GM15510 (cell line): ENCODE results near the gene SPDYE4.

ENCODE experiments used
- POLR2A ChIP-seq: IDR thresholded peaks from 3 replicates; pipeline ENCODE4 v1.6.1; 2011; ENCODE audit warnings: borderline replicate concordance; ENCODE audit not compliant: insufficient read length; ENCODE audit errors: extremely low read depth

The SPDYE4 gene

GRCh38 chr17:8713315-8713714 lies 45.0 kb downstream of the SPDYE4 start:
- TF ChIP-seq POLR2A, result no peak

- TF ChIP-seq POLR2A, result no peak
Observed at GRCh38 chr17:8712698-8713097, 45.6 kb downstream of the SPDYE4 start.

- no peak for TF ChIP-seq POLR2A
Observed at GRCh38 chr17:8711291-8711690, 47.1 kb downstream of the SPDYE4 start.

DNA sequence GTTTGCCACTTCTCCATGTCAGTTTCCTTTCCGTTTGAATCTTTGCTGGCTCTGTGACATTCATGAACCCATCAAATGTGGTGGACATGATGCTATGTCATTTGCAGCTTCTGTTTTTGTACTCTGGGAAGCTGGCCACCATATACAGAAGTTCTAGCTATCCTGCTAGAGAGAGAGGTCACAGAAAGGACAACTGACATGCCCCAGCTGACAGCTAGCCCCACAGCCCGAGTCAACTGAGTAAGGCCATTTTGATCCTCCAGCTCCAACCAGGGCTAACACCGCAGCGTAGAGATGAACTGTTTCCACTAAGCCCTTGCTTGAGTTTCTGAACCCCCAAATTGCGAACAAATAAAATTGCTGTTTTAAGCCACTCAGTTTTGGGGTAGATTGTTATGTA lies 47.5 kb downstream of the SPDYE4 start:
- no peak for TF ChIP-seq POLR2A

- no peak for TF ChIP-seq POLR2A
Observed at GRCh38 chr17:8709006-8709405, 49.3 kb downstream of the SPDYE4 start.

DNA sequence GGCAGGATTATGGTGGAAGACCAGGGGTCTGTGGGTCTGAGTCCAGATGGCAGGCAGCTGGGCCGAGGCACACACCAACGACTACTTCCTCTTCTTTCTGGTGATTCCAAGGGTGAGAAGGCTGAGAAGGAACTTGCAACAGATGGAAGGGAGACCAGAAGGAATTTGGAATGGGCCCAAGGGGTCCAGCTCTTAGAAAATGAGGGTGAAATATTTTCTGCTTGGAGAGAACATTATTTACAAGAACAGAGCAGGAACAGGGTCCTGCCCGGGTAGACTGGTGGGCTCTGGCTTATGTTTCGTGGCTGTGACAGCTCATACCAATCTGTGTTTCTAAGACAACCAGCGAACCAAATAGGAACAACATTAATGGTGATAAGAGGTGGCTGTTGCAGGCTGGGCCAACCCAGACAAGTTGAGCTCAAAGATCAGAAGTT lies 50.3 kb downstream of the SPDYE4 start:
- no peak for TF ChIP-seq POLR2A

DNA sequence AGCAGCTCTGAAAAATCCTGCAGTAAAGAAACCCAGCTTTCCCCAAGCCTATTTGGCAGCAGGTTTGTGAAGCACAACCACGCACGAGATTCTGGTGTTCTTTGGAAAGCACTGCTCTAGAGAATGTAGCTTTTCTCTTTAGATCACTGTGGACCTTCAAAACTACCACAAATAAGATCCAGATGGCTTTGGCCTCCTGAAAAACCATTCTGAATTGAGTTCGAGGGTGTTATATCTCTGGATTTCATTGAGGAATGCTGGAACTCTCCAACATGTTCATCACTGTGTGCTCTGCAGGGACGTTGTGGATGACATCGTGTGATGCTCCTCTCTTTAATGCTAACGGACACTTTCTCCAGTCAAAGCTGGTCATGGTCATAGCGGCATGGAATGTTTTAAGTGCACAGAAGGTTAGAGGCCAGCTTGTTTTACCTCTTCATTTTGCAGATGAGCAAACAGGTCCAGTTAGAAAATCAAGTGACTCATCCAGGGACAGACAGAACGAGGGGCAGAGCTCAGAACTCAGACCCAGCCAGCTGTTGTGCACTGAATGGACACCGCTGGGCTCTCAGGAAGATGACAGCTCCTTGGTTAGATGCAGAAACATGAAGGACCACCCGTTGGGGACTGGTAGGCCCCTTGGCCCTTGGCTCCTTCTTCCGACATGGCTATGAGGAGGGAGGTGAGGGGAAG lies 50.9 kb downstream of the SPDYE4 start:
- no peak for TF ChIP-seq POLR2A

DNA sequence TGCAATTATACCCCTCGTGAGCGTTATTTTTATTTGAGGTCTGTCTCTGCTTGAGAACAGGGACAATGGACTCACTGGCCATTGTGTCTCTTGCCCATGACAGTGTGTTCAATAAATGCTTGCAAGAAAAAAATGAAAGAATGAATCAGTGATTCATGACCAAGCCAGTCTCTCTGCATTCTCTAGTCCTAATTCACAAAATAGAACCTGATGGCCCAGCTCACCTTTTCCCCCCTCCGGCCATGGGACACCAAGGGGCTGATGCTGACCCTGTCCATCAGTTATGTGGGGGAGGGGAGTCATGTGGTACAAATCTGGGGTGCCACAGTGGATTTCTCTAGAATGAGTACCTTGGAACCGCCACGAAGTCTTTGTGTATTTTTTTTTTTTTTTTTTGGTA lies 51.9 kb downstream of the SPDYE4 start:
- no peak for TF ChIP-seq POLR2A

- no peak for TF ChIP-seq POLR2A
Observed at GRCh38 chr17:8705427-8705826, 52.9 kb downstream of the SPDYE4 start.

GRCh38 chr17:8703001-8703400 lies 55.3 kb downstream of the SPDYE4 start:
- no peak for TF ChIP-seq POLR2A

DNA sequence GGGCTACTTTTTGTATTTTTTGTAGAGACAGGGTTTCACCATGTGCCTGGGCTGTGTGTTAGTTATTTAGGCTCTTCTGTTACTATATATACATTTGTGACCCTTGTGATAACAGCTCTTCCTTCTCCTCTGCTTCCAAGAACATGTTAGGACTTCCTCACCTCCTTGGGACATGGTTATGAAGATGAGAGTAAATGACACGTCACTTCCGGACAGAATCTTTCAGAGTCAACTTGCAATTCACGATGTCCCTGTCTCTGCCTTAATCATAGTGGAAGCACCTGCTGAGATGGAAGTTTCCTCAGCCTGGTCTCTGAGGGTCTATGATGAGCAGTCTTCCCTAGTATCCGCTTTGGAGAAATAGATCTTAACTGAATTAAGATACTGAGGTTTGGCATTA lies 56.6 kb downstream of the SPDYE4 start:
- TF ChIP-seq POLR2A, result no peak

DNA sequence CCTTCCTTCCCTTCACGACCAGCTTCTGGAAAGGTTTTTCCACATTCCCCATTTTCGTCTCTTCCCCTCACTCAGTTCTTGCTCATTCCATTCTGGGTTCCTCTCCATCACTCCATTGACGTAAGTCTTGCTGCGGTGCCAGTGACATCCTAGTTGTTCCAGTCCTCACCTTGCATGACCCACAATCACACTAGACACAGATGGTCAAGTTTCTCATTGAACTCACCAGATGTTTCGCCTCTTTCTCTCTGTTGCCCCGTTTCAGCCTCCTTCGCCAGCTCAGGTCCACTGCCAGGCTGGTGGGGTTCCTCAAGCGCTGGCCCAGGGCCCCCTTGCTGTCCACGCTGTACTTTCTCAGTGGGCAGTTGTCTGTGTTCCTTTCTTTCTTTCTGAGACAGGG lies 57.1 kb downstream of the SPDYE4 start:
- no peak for TF ChIP-seq POLR2A
